T-helper 1 cell (primary cell): ENCODE data around the gene TOP1.

Experiments used
- DNase-seq, 5 donors: peaks; one replicate each; pipeline ENCODE4 v3.0.0-alpha.2; 2012 to 2020

The TOP1 gene

DNA sequence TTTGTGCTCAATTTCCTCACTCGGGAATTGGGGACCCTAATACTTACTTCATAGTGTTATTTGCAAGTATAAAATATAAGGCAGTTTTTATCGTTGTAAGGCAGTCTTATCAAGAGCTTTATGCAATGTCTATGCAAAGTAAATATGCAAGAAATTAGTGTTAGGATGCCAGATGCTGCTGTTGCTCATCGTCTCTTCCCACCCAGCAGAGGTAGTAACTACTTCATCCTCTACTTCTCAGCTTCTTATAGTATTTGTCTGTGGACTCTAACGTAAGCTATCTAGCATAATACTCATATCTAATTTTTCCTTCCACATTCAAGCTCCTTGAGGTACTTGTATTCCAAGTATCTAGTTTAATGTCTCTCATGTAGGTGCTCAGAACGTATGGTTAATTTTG, 120.3 kb downstream of the TOP1 start:
- DNase-seq, result no peak

DNA sequence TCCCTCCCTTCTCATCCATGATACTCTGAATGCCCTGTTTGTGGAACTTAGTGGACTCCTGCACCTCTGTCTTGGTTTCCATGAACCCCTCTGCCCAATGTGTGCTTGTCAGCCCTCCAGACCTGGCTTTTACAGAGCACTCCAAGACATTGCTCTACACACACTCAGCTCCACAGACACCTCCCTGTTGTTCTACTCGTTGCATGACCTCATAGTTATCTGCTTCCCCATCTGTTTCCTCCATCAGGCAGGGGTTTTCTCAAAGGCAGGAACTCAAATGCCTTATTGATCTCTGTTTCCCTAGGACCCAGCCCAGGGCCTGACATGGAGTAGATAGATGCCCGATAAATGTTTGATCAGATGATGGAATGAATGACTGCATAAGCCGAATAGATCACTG, 122.0 kb downstream of the TOP1 start:
- DNase-seq, result peak in 2 of 5 donors; percentile 12 to 40

DNA sequence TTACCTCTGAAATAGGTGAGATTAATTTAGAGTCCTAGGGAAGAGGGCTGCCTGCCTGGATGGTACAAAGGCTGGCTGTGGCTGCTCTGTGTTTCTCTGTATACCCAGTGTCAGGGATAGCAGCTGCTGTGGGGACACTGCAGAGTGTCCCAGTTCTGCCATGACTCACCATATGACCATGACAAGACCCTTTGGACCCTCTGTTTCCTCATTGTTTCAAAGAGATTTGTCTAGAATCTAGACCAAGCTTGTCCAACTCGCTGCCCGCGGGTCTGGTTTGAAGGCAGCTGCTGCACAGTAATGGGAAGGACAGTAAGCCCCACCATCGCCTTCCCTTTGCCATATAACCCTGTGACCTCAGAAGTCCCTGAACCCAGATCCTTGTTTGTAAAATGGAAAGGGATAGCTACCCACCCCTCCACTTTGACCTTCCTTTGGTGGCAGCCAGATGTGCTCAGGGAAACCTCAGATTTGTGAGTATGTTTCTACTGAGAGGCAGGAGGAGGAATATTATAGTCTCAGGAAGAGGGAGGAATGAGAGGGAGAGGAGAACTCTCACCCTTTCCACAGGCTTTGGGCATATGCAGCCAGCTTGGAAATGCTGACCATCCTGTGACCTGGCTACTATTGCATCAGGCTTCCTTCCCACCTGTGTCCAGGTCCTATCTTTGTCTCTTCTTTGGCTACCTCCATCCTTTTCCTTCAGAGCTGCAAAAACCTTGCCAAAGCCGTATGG, 122.7 kb downstream of the TOP1 start:
- DNase-seq, result no peak

DNA sequence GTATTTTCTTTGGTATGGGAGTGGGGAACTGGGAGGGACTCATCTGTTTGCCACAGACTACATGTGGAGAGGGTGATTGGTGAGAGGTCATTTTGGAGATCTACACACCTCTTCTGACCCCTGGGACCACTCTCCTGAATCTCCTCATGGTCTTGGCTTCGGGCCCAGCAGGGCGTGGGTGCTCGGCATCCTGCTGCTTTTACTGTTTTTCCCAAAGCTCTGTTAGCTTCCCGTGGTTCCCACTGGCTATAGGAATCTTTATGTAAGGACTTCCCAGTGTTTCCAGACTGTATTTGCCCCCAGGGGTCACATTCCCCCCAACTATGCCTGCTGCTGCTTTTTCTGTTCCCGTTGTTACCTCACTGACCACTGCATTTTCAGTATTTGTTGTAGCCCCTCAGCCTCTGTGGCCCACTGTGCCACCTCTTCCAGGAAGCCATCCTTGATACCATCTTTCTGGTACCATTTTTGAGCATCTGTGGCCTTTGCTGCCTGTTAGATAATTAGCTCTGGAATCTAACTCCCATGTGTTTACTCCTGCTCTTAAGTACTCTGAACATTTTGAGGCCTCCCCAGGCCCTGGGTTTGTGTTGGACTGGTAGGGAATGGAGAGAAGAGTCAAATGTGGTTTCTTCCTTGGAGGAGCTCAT, 123.6 kb downstream of the TOP1 start:
- no peak for DNase-seq

DNA sequence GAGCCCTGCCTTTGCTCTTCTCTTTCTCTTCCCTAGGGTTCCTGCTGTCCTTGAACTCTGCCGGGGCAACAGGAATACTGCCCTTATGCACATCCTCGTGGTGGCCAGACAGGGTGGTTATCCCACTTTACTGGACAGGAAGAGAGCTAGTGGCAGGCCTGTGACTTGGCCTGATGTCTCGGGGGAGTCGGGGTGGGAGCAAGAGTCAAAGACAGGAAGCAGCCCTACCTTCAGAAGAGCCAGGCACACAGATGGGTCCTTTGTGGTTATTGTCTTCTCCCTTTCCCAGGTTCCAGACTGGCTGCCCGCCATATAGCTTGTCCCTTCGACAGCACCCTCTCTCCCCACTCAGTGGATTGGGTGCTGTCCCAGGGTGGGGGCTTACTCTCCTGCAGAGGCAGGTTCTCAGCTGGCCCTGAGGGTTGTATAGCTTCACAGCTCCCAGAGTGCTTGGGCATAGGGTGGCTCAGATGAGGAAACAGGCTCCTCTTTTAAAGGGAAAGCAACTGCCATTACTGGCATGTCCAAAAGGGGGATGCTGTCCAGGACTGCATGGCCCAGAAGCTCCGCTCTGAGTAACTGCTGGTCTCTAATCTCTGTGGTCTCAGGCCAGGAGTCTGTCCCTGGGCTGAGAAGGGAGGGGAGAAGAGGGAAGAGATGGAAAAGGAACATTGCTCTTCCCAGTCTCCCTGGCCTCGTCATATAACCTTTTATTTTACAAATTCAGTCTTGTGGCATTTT, 126.0 kb downstream of the TOP1 start:
- no peak for DNase-seq

DNA sequence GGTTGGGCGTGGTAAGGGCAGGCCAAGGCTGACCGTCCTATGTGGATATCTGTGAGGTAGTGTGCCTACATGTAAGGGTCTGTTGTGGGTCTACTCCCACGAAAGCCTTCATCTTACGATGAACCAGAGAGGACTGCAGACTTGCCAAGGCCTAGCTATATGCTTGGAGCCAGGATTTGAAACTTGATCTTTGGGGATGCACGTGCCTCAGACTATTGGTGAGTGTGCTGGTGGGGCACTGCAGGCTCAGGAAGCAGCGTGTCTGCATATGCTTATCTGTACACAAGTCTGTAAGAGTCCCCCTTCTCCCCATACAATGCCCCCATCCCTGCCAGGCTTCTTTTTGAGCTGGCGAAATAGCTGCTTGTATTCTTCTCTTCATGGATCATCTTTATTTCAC, 126.6 kb downstream of the TOP1 start:
- no peak for DNase-seq

DNA sequence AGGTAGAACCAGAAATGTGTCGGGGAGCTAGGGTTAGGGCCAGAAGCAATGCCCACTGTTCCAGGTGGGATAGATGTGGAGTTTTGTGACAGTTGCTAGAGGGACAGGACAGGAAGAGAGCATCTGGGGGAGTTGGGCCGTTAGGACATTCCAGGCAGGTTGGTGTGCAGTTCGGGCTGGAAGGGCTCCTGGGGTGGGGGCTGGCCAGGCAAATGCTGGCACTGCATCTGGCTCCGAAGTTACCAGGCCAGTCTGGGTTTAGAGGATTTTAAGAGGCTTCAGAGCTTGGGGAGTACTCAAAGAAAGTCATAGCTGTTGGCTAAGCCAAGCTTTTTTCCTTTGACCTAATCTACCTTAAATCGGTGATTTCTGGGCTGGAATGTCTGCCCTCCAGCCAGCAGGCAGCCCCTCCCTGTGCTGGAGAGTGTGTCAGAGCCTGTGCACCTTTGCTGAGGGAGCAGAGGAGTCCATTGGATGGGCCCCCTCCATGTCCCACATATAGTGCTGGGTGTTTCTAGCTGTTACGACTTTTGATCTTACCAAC, 129.5 kb downstream of the TOP1 start:
- DNase-seq, result no peak

DNA sequence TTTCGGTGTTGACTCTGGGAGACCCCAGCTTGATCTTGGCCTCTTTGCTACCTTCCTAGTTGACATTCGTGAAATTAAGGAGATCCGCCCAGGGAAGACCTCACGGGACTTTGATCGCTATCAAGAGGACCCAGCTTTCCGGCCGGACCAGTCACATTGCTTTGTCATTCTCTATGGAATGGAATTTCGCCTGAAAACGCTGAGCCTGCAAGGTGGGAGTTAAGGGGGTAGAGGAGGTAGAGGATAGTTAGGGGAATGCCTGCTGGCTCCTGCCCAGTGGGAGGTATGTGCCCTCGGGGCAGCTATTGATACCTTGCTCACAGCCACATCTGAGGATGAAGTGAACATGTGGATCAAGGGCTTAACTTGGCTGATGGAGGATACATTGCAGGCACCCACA, 130.9 kb downstream of the TOP1 start:
- no peak for DNase-seq

DNA sequence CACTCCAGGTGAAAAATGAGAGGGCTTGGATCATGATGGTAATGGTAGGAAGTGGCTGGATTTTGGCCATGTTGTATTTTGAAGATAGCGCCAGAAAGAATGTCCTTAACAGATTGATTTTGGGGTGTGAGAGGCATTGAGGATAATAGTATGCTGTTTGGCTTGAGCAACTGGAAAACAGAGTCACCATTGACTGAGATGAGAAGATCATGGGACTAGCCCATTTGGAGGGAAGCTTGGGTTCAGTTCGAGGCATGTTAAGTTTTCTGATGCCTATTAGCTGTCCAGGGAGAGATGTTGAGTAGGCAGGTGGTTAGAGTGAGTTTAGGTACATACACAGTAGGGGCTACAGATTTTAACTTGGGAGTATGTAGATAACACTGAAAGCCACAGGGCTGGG, 132.1 kb downstream of the TOP1 start:
- no peak for DNase-seq

DNA sequence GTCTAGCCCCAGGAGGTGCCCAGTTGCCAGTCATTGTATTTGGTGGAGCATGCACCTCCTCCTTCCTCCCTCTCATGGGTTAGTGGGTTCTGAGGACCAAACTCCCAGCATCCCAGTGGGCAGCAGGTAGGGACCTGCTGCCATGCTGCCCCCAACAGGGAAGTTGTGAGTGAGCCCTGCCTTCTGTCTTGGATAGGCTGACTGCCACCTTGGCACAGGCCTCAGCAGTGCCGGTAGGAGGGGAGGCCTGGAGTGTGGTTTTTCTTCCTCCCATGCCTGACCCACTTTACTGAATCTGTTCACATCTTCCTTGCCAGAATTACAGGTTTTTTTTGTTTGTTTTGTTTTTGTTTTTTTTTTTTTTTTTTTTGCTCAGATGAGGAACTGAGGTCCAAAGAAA, 133.3 kb downstream of the TOP1 start:
- no peak for DNase-seq

DNA sequence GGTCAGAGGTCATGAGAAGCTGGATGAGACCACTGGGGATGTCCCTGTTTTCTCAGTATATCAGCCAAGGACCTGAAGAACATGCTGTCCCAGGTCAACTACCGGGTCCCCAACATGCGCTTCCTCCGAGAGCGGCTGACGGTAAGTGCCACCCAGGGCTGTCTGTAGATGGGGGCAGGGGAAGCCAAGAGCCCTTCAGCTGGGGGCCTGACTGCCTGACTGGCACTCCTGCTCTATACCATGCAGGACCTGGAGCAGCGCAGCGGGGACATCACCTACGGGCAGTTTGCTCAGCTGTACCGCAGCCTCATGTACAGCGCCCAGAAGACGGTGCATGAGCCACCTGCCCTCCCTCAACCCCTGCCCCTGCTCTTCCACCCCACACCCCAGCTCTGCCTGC, 133.8 kb downstream of the TOP1 start:
- no peak for DNase-seq

DNA sequence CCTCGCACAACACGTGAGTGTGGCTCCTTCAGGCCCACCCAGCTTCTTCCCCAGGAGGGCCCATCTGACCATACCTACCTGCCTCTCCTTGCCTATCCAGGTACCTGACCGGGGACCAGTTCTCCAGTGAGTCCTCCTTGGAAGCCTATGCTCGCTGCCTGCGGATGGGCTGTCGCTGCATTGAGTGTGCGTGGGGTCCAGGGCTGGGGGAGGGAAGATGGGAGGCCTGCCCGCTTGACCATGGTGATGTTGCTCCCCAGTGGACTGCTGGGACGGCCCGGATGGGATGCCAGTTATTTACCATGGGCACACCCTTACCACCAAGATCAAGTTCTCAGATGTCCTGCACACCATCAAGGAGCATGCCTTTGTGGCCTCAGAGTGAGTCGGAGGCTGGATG, 135.2 kb downstream of the TOP1 start:
- no peak for DNase-seq

DNA sequence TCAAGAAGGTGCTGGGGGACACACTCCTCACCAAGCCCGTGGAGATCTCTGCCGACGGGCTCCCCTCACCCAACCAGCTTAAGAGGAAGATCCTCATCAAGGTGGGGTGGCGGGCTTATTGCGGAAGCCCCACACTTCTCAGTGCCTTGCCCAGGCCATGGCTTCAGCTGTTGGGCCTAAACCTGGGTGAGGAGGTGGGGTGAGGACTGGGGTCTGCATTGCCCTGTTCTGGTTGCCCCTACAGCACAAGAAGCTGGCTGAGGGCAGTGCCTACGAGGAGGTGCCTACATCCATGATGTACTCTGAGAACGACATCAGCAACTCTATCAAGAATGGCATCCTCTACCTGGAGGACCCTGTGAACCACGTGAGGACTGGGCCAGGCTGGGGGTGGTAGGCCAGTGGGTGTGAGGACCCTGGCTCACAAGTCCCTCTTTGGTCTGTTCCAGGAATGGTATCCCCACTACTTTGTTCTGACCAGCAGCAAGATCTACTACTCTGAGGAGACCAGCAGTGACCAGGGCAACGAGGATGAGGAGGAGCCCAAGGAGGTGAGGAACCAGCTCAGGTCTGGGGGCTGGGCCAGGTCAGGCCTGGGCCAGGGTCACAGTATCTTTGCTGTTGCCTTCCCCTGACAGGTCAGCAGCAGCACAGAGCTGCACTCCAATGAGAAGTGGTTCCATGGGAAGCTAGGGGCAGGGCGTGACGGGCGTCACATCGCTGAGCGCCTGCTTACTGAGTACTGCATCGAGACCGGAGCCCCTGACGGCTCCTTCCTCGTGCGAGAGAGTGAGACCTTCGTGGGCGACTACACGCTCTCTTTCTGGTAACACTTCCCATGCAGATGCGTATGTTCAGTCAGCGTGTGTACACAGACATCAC, 136.6 kb downstream of the TOP1 start:
- no peak for DNase-seq

DNA sequence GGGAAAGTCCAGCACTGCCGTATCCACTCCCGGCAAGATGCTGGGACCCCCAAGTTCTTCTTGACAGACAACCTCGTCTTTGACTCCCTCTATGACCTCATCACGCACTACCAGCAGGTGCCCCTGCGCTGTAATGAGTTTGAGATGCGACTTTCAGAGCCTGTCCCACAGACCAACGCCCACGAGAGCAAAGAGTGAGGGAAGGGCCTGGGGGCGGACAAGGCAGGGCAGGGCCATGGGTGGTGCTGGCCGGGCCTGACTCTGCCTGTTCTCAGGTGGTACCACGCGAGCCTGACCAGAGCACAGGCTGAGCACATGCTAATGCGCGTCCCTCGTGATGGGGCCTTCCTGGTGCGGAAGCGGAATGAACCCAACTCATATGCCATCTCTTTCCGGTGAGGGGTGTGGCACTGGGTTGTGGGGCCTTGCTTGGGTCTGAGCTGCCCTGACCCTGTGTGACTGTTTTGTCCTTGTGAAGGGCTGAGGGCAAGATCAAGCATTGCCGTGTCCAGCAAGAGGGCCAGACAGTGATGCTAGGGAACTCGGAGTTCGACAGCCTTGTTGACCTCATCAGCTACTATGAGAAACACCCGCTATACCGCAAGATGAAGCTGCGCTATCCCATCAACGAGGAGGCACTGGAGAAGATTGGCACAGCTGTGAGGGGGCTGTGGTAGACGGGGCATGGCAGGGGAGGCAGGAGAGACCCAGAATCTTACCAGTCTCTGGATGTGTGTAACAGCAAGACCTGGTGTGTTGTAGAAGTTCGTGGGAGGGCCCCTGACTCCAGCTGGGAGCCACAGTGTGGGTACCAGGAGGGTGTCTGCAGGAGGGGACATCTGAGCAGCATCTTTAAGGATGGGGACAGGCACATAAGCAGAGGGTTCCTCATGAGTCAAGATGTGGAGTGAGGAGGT, 137.8 kb downstream of the TOP1 start:
- DNase-seq, result no peak

DNA sequence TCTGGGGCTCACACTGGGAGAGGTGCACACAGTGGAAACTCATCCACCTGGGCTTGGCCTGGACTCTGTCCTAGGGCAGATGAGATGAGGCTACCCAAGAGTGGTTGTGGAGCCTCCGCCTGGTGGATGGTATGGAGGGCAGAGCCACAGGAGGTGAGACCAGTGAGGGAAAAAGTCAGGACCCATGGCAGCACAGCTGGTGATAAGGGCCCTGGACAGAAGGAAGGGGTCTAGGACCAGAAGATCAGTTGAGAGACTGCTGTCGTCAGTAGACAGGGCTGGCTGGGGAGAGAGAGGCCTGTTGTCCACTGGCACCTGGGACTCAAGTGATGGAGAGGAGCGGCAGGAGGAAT, 138.5 kb downstream of the TOP1 start:
- no peak for DNase-seq

DNA sequence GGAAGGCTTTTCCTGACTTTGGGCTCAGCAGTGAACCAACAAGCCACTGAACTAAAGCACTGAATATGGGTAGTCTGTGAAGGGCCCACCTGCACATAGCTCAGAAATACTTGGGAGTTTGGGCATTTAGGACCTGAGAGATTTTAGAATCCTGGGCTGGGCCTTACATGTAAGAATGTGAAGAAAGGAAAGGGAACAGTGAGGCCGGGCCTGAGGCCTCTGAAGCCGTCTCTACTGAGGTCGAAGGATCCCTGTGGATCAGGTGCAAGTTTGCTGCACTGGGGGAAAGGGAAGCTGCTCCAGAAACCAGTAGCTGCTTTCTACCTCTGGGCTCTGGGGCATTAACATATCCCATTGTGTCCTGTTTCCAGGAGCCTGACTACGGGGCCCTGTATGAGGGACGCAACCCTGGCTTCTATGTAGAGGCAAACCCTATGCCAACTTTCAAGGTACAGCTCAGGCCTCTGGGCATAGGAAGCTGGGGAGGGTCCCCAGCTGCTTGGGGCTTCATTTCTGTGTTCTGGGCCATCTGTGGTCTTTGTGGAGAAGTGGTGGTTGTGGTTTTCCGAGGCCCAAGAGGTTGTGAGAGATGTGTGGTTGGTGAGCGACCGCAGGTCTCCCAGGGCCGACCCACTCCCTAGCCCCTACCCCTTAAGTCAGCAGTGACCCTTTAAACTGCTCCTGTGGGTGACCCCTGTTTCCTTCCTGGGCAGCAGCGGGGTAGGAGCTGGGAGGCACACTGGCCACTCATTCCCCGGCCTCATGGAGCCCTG, 139.0 kb downstream of the TOP1 start:
- no peak for DNase-seq

DNA sequence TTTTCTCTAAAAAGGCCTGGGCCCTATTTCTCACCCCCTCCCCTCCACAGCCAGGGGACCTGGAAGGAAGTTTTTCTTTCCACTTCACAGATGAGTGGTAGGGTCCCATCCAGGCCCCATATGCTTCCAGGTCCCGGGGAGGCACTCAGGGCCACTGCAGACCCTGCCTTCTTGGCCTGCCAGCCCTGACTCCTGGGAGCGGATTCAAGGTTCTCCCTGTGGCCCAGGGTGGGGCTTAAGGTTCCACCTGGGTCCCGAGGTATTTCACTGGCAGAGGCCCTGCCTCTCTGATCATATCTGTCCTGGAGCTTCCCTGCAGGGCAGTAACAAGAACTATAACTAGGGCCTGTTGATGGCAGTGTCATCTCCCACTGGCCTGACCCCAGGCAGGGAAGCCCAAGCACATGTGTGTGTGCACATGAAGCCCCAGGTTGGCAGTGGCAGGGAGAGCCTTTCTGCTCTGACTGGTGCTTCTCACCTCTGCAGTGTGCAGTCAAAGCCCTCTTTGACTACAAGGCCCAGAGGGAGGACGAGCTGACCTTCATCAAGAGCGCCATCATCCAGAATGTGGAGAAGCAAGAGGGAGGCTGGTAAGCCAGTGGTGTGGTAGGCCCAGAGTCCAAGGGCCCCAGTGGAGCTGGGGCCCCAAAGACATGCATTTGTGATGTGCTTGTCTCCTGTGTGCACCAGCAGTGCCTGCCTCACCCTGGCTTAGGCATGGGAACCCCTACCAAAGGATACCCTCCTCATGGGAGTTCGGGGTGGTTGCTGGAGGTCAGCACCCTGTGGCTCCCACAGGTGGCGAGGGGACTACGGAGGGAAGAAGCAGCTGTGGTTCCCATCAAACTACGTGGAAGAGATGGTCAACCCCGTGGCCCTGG, 139.9 kb downstream of the TOP1 start:
- DNase-seq, result no peak

DNA sequence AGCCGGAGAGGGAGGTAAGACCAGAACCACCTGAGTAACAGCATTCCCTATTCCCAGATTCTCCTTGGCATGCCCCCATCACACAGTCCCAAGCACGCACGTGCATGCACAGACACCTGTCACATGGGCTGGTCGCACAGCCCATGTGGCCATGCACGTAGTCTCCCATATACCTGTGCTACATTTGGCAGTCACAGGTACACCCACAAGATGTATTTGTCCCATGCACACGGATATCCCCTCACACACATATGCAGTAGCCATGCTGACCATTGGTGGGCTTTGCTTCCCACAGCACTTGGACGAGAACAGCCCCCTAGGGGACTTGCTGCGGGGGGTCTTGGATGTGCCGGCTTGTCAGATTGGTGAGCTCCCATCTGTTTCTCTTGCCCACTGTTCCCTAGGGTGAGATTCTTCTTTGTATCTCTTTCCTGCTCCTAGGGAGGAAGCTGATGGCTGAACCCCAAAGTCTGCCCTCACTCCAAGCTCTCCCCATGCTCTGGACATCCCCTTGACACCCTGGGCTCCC, 140.6 kb downstream of the TOP1 start:
- no peak for DNase-seq

DNA sequence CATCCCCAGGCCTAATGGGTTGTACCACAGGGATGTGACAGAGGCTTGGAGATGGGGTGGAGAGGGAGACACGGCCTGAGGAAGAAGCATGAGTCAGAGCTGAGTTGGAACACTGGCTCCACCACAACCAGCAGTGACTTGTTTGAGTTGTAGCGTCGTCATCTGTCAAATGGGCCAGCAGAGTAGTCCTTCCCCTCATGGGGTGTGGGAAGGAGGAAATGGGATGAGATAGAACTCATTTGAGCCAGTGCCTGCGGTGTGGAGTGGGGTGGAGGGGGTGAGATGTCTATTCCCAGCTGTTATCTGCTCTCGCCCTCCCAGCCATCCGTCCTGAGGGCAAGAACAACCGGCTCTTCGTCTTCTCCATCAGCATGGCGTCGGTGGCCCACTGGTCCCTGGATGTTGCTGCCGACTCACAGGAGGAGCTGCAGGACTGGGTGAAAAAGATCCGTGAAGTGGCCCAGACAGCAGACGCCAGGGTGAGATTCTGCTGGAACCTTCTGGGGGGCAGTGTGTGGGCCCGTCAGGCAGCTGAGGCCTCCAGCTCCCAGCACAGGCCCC, 141.2 kb downstream of the TOP1 start:
- DNase-seq, result peak in 1 of 5 donors; percentile 8
